PC-3 (cell line): ENCODE results near the gene GTF2A1L. TPM values are rescaled to one million over a fixed set of nuclear protein-coding genes. Genes with fewer than 3 reads are reported as not detected.

Experiments
- ATAC-seq: fragments of 200-7000 bp; cut with Tn5 transposase; 2 replicates; pipeline ENCODE4 v1.9.1; 2020; ENCODE audit warnings: mild to moderate bottlenecking, moderate library complexity
- BruUV-seq: library from RNA; stranded (reverse); fragments of 400-500 nt; replicated peaks from 2 replicates; lab custom pipeline; 2021; lab: Mats Ljungman, UMichigan
- CTCF ChIA-PET: fragments of 300-600 bp; sonication (Branson Sonifier 250); formaldehyde crosslinking; loops from one replicate; lab custom pipeline; 2022; ENCODE audit warnings: antibody characterized with exemption; lab: Charles Lee
- POLR2A ChIA-PET: fragments of 300-600 bp; sonication (Branson Sonifier 250); formaldehyde crosslinking; loops from one replicate; lab custom pipeline; 2022; ENCODE audit warnings: antibody characterized with exemption; ENCODE audit not compliant: unreplicated experiment; lab: Charles Lee
- DNase-seq: peaks from one replicate; pipeline ENCODE4 v3.0.0-alpha.2; 2015
- H2AFZ ChIP-seq: fragments of 300-600 bp; sonication (generic); 2 replicates; pipeline ENCODE4 v1.6.0; 2016; ENCODE audit warnings: antibody characterized with exemption, low read length
- H3F3A ChIP-seq: fragments of 300-600 bp; sonication (generic); one replicate; pipeline ENCODE4 v1.6.0; 2017; ENCODE audit warnings: antibody characterized with exemption, low read length, control low read depth, mild to moderate bottlenecking; ENCODE audit not compliant: unreplicated experiment
- H3K27ac ChIP-seq: fragments of 300-600 bp; sonication (generic); 2 replicates; pipeline ENCODE4 v1.5.1; 2016; ENCODE audit warnings: mild to moderate bottlenecking, low read length
- H3K27me3 ChIP-seq: fragments of 300-600 bp; sonication (generic); 2 replicates; pipeline ENCODE4 v1.6.1; 2016; ENCODE audit warnings: low read length, mixed read lengths
- H3K36me3 ChIP-seq: fragments of 300-600 bp; sonication (generic); 2 replicates; pipeline ENCODE4 v1.6.1; 2016; ENCODE audit warnings: low read depth, mixed run types, low read length, mixed read lengths
- H3K4me1 ChIP-seq: fragments of 300-600 bp; sonication (generic); 2 replicates; pipeline ENCODE4 v1.5.1; 2016; ENCODE audit warnings: low read length; ENCODE audit not compliant: insufficient read depth
- H3K4me2 ChIP-seq: fragments of 300-600 bp; sonication (generic); 2 replicates; pipeline ENCODE4 v1.6.0; 2016; ENCODE audit warnings: low read length
- H3K4me3 ChIP-seq: fragments of 300-600 bp; sonication (generic); 2 replicates; pipeline ENCODE4 v1.5.1; 2016; ENCODE audit warnings: mild to moderate bottlenecking, low read length, mixed read lengths
- H3K79me2 ChIP-seq: fragments of 300-600 bp; sonication (generic); 2 replicates; pipeline ENCODE4 v1.6.1; 2017; ENCODE audit warnings: low read length, mixed read lengths
- H3K9ac ChIP-seq: fragments of 300-600 bp; sonication (generic); 2 replicates; pipeline ENCODE4 v1.6.0; 2016; ENCODE audit warnings: mild to moderate bottlenecking, low read length
- H3K9me2 ChIP-seq: fragments of 300-600 bp; sonication (generic); replicated peaks from 2 replicates; pipeline ENCODE4 v1.6.1; 2016; ENCODE audit warnings: mixed run types, low read length, mixed read lengths
- H3K9me3 ChIP-seq: fragments of 300-600 bp; sonication (generic); 2 replicates; pipeline ENCODE4 v1.6.1; 2016; ENCODE audit warnings: low read length, mixed read lengths
- H4K20me1 ChIP-seq: fragments of 300-600 bp; sonication (generic); 2 replicates; pipeline ENCODE4 v1.6.1; 2016; ENCODE audit warnings: low read length, mixed read lengths
- CTCF ChIP-seq: fragments of 300-600 bp; sonication (generic); conservative IDR thresholded peaks from 2 replicates; pipeline ENCODE4 v1.5.1; 2017; ENCODE audit warnings: antibody characterized with exemption, low read depth, mild to moderate bottlenecking, low read length
- EZH2 ChIP-seq: fragments of 300-600 bp; sonication (generic); IDR thresholded peaks from one replicate; pipeline ENCODE4 v1.6.1; 2017; ENCODE audit warnings: antibody characterized with exemption, mild to moderate bottlenecking, low read length; ENCODE audit not compliant: unreplicated experiment
- EZH2phosphoT487 ChIP-seq: fragments of 300-600 bp; sonication (generic); IDR thresholded peaks from 2 replicates; pipeline ENCODE4 v1.6.1; 2018; ENCODE audit warnings: mild to moderate bottlenecking, antibody characterized with exemption, low read length, borderline replicate concordance
- intact Hi-C: fragments of 100-400 bp; cut with micrococcal nuclease; formaldehyde crosslinking; loops from 2 replicates; pipeline ENCODE4 v1.9.0; 2023
- total RNA-seq: library from RNA; depleted of rRNA; stranded (reverse); fragments of >200 nt; gene quantifications from 2 replicates; pipeline ENCODE4 v1.2.3, GENCODE V29; 2014

The GTF2A1L gene
- total RNA-seq, 1 experiment from 2014 or later, result not detected

- Histone ChIP-seq H3K27me3 (no peaks in the 10 kb centered on the region), H3F3A (no peaks in the 10 kb centered on the region), H2AFZ (no peak overlapping the region), H3K4me2 (no peak overlapping the region), H3K9ac (no peak overlapping the region), H3K36me3 (no peaks in the 10 kb centered on the region), H3K4me1 (0 out of 2 replicates have a peak, but pooled peaks cover 4% of the 10 kb centered on the region), H4K20me1 (no peaks in the 10 kb centered on the region), H3K9me3 (no peaks in the 10 kb centered on the region), H3K4me3 (no peak overlapping the region), H3K27ac (no peak overlapping the region), H3K79me2 (no peaks in the 10 kb centered on the region), H3K9me2 (no peaks in the 10 kb centered on the region)
- CTCF ChIA-PET, result no interaction called here
- intact Hi-C loops, result no loop called here
- no peak for DNase-seq
- POLR2A ChIA-PET, result no interaction called here
- BruUV-seq, result no TSS peak
- TF ChIP-seq CTCF (no peak), EZH2phosphoT487 (no peak), EZH2 (no peak)
- no peak for ATAC-seq
Observed at GRCh38 chr2:48715956-48716355, 98.3 kb downstream of the GTF2A1L start.

- no peak for TF ChIP-seq EZH2
- no peak for TF ChIP-seq CTCF
- Histone ChIP-seq H2AFZ (no peak overlapping the region), H3K9ac (no peak overlapping the region), H3K9me2 (no peaks in the 10 kb centered on the region), H3K27me3 (no peaks in the 10 kb centered on the region), H3K79me2 (no peaks in the 10 kb centered on the region), H3F3A (no peaks in the 10 kb centered on the region), H4K20me1 (no peaks in the 10 kb centered on the region), H3K9me3 (no peaks in the 10 kb centered on the region), H3K36me3 (no peaks in the 10 kb centered on the region), H3K27ac (no peak overlapping the region), H3K4me1 (0 out of 2 replicates have a peak, but pooled peaks cover 4% of the 10 kb centered on the region), H3K4me3 (no peak overlapping the region), H3K4me2 (no peak overlapping the region)
- no TSS peak for BruUV-seq
- intact Hi-C loops, result no loop called here
- ATAC-seq (no peak), DNase-seq (no peak)
- POLR2A ChIA-PET, result no interaction called here
- CTCF ChIA-PET, result no interaction called here
Observed at GRCh38 chr2:48717846-48718245, 100.2 kb downstream of the GTF2A1L start.

- TF ChIP-seq CTCF, result no peak
- no peak overlapping the region for H3K4me2 ChIP-seq
- CTCF ChIA-PET, result no interaction called here
- H4K20me1 ChIP-seq, result no peaks in the 10 kb centered on the region
- H3K27ac ChIP-seq, result no peak overlapping the region
- 0 out of 2 replicates have a peak, but pooled peaks cover 4% of the 10 kb centered on the region for H3K4me1 ChIP-seq
- BruUV-seq, result no TSS peak
- H3K27me3 ChIP-seq, result no peaks in the 10 kb centered on the region
- H3K9me2 ChIP-seq, result no peaks in the 10 kb centered on the region
- H3K79me2 ChIP-seq, result no peaks in the 10 kb centered on the region
- POLR2A ChIA-PET, result no interaction called here
- DNase-seq (no peak), ATAC-seq (no peak)
- no peak overlapping the region for H2AFZ ChIP-seq
- no peak overlapping the region for H3K4me3 ChIP-seq
- no peak overlapping the region for H3K9ac ChIP-seq
- intact Hi-C loops, result no loop called here
- H3K36me3 ChIP-seq, result no peaks in the 10 kb centered on the region
- H3K9me3 ChIP-seq, result no peaks in the 10 kb centered on the region
- no peaks in the 10 kb centered on the region for H3F3A ChIP-seq
Observed at GRCh38 chr2:48719480-48720177, 102.0 kb downstream of the GTF2A1L start.
